GM19193 (cell line): Measurements from ENCODE around the gene TEKTIP1.

Source experiments
- POLR2A ChIP-seq: IDR thresholded peaks from 4 replicates; pipeline ENCODE4 v1.6.1; 2011; ENCODE audit not compliant: insufficient read depth, insufficient read length; ENCODE audit errors: extremely low read depth

TEKTIP1 gene

DNA sequence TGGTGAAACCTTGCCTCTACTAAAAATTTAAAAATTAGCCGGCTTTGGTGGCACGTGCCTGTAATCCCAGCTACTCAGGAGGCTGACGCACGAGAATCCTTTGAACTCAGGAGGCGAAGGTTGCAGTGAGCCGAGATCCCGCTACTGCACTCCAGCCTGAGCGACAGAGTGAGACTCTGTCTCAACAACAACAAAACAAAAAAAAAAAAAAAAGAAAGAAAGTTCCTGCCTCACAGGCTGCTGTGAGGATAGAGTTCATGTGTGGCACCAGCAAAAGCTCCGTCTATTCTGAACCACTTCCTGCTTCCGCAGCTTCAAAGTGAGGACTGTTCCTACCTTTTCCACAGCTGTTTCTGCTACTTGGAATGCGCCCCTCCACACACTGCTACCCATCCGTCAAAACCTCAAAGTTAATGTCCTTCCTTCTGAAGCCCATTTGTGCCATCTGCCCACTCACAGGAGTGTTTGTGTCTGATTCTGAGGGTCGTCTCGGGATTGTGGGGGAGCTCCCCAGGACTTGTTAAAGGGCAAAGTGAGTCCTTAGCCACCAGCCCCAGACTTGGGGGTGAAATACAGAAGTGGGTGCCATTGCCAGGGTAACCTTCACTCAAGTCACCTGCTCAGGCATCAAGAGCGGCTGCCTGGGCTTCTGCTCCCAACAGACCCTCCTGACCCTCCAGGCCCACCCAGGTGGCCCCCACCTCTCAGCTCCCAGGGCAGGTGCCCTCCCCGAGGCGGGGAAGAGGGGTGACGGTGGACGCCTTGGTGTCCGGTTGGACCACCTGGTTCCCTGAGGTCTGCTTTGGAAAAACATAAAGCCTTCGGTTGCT lies 15.5 kb downstream of the TEKTIP1 start:
- no peak for TF ChIP-seq POLR2A

GRCh38 chr19:3555653-3556422 lies 16.9 kb downstream of the TEKTIP1 start:
- no peak for TF ChIP-seq POLR2A

GRCh38 chr19:3556423-3556977 lies 17.5 kb downstream of the TEKTIP1 start:
- no peak for TF ChIP-seq POLR2A

DNA sequence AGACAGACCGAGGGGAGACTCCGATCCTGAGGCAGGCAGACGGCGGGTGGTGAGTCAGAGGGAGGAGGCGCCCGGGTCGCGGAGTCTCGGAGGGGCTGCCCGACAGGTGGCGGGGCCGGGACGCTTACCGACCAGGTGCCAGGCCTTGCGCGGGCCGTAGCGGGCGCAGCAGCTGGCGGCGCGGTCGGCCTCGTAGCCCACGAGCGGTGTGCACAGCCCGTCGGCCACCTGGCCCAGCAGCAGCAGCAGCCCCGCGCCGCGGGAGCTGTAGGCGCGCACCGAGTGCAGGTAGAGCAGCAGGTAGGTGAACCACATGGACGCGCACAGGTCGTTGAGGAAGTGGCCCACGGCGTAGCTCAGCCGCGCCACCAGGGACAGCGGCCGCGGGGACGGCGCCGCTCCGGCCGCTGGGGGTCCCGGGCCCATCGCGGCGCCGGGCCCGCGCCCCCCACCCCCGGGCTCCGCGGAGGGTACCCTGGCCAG lies 18.0 kb downstream of the TEKTIP1 start:
- no peak for TF ChIP-seq POLR2A

GRCh38 chr19:3557461-3558248 lies 18.7 kb downstream of the TEKTIP1 start, which contains the start of gene MFSD12:
Gene MFSD12 (minus strand): TSS chr19:3557586. CDS start chr19:3557403, 183 bp downstream.
- TF ChIP-seq POLR2A, result peak; percentile 81

- no peak for TF ChIP-seq POLR2A
Measured at GRCh38 chr19:3563709-3564524, 24.9 kb downstream of the TEKTIP1 start.

GRCh38 chr19:3565139-3565538 lies 26.2 kb downstream of the TEKTIP1 start:
- no peak for TF ChIP-seq POLR2A

DNA sequence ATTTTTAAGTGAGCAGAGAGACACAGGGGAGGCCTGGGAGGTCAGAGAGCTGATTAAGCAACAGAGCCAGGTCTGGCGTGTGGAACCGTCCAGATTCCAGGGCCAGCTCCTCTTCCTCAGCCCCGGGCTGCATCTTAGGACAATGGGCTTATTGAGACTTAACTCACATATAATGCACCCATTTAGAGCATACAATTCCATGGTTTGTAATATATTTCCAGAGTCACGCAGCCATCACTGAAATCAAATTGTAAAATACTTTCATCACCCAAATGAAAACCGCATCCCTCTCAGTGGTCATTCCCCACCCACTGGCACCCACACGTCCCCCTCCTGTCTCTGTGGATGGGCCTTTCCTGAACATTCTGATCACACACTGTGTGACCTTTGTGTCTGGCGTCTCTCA lies 31.6 kb downstream of the TEKTIP1 start:
- no peak for TF ChIP-seq POLR2A

- TF ChIP-seq POLR2A, result no peak
Measured at GRCh38 chr19:3572132-3572854, 33.3 kb downstream of the TEKTIP1 start.

DNA sequence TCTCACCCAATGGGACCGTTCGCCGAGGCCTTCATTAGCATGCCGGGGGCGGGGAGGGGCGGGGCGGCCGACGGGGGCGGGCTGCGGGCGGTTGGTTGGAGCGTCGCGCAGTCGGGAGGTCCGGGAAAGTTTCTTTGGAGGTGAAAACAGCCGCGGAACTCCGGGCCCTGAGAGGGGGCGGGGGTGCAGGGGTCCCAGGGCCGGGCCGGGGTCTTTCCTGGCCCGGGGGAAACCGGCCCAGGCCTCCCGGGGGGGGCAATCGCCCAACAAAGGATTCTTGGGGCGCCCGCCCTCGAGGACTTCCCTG lies 33.8 kb downstream of the TEKTIP1 start, which contains the start of gene HMG20B:
TSS of gene HMG20B (plus strand) at position 90 of the 307 bp plus-strand sequence. CDS start 366 bp downstream, outside the sequence.
- no peak for TF ChIP-seq POLR2A

GRCh38 chr19:3573162-3573857 lies 34.3 kb downstream of the TEKTIP1 start:
- TF ChIP-seq POLR2A, result no peak

DNA sequence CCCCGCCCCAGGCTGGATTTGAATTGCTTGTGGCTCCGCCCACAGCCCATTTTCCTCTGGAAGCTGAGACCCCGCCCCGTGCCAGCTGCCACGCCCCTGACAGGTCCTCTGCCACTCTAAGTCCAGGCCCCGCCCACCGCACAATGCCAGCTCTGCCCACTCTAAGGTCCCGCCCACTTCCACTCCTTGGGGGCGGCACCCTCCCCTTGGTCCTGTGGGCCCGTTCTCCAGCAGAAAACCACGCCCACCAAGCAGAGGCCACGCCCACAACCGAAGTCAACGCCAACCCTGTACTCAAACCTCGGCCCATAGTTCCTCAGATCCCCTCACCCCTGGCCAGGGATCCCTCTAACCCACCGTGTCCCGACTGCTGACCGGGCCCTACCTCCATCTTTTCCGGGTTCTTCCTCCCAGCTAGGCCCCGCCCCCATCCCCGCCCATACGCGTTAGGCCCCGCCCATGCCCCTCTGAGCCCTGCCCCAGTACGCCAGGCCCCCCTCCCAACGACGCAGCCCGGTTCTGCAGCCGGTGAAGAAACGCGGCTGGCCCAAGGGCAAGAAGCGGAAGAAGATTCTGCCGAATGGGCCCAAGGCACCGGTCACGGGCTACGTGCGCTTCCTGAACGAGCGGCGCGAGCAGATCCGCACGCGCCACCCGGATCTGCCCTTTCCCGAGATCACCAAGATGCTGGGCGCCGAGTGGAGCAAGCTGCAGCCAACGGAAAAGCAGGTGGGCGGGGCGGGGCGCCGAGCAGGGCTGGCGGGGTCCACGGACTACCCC lies 35.1 kb downstream of the TEKTIP1 start:
- no peak for TF ChIP-seq POLR2A
